K562 (cell line): ENCODE data around the gene MACROD2. TPM values are rescaled to one million over a fixed set of nuclear protein-coding genes. Genes with fewer than 3 reads are reported as not detected.

ENCODE experiments used
- ATAC-seq: fragments of 200-7000 bp; cut with Tn5 transposase; 3 replicates; pipeline ENCODE4 v1.9.1; 2020; ENCODE audit warnings: moderate library complexity
- BruUV-seq: library from RNA; stranded (reverse); fragments of 400-500 nt; replicated peaks from 2 replicates; lab custom pipeline; 2021; lab: Mats Ljungman, UMichigan
- CTCF ChIA-PET: fragments of 300-600 bp; formaldehyde crosslinking; extraction: SDS; loops from one replicate; lab custom pipeline; 2021; ENCODE audit warnings: low intra/inter-chr PET ratio; lab: Yijun Ruan, JAX
- POLR2A ChIA-PET: fragments of 300-600, 350-650 bp; sonication (Branson Sonifier 250); formaldehyde crosslinking; extraction: SDS; loops from one replicate; lab custom pipeline; 2021; ENCODE audit warnings: antibody characterized with exemption, inconsistent platforms; lab: Yijun Ruan, JAX
- DNase-seq, 4 experiments: peaks; one replicate each; pipeline versions ENCODE4 v3.0.0 to v3.0.0-alpha.2; 2011 to 2018; ENCODE audit warnings: low spot score in 3 of 4, mixed read lengths in 3 of 4; ENCODE audit errors: extremely low read depth in 1 of 4
- FAIRE-seq: peaks from 2 replicates; lab custom pipeline; 2011; peaks lifted over from hg19 to GRCh38; lab: Jason Lieb, UNC
- H2AFZ ChIP-seq: 2 replicates; pipeline ENCODE4 v1.6.0; 2011; ENCODE audit warnings: low read depth, low read length, control low read depth, inconsistent platforms
- H3K27ac ChIP-seq: fragments of 200-600 bp; 3 replicates; pipeline ENCODE4 v1.8.0; 2011; ENCODE audit warnings: low read depth, mild to moderate bottlenecking, control low read depth, inconsistent platforms, low read length, moderate library complexity, mixed read lengths; ENCODE audit errors: extremely low read depth
- H3K27me3 ChIP-seq, 2 experiments: fragments of 300-600 bp in 1 of 2; 2 replicates in 1 of 2; 3 replicates in 1 of 2; pipeline versions ENCODE4 v1.6.0 to v1.8.0; 2011; ENCODE audit warnings: inconsistent platforms in 2 of 2, low read length in 2 of 2, mild to moderate bottlenecking in 1 of 2, mixed read lengths in 1 of 2, moderate library complexity in 1 of 2; ENCODE audit not compliant: control insufficient read depth in 2 of 2, insufficient read depth in 2 of 2
- H3K36me3 ChIP-seq: fragments of 300-600 bp; 3 replicates; pipeline ENCODE4 v1.8.0; 2011; ENCODE audit warnings: mild to moderate bottlenecking, low read length, inconsistent platforms; ENCODE audit not compliant: control insufficient read depth, insufficient read depth
- H3K4me1 ChIP-seq, 2 experiments: fragments of 200-600 bp in 1 of 2; replicated peaks in 1 of 2; 2 replicates in 1 of 2; 3 replicates in 1 of 2; pipeline versions ENCODE4 v1.5.1 to v1.8.0; 2011; ENCODE audit warnings: inconsistent platforms in 2 of 2, low read length in 2 of 2, mild to moderate bottlenecking in 1 of 2, mixed read lengths in 1 of 2, moderate library complexity in 1 of 2; ENCODE audit not compliant: control insufficient read depth in 2 of 2, insufficient read depth in 2 of 2
- H3K4me2 ChIP-seq: 2 replicates; pipeline ENCODE4 v1.6.1; 2011; ENCODE audit warnings: low read length, control low read depth, inconsistent platforms, mixed read lengths; ENCODE audit not compliant: insufficient read depth
- H3K4me3 ChIP-seq: fragments of 200-600 bp; sonication (generic), shearing (Covaris generic); 2 replicates; pipeline ENCODE4 v1.5.1; 2016; ENCODE audit warnings: control low read depth, inconsistent platforms
- H3K79me2 ChIP-seq: fragments of 200-600 bp; 3 replicates; pipeline ENCODE4 v1.8.0; 2011; ENCODE audit warnings: low read length, inconsistent platforms; ENCODE audit not compliant: control insufficient read depth, insufficient read depth
- H3K9ac ChIP-seq, 2 experiments: 2 replicates each; pipeline versions ENCODE4 v1.6.0 to v1.6.1; 2011; ENCODE audit warnings: low read depth in 2 of 2, low read length in 2 of 2, control low read depth in 1 of 2, inconsistent platforms in 1 of 2, mild to moderate bottlenecking in 1 of 2, mixed read lengths in 1 of 2; ENCODE audit not compliant: insufficient read depth in 1 of 2
- H3K9me1 ChIP-seq: one replicate; pipeline ENCODE4 v1.6.0; 2011; ENCODE audit warnings: inconsistent platforms, mild to moderate bottlenecking, low read length, moderate library complexity; ENCODE audit not compliant: control insufficient read depth, insufficient read depth
- H3K9me3 ChIP-seq: replicated peaks from 2 replicates; pipeline ENCODE4 v1.5.1; 2011; ENCODE audit warnings: low read depth, low read length, inconsistent platforms; ENCODE audit not compliant: control insufficient read depth, insufficient read depth
- H4K20me1 ChIP-seq: replicated peaks from 2 replicates; pipeline ENCODE4 v1.6.1; 2011; ENCODE audit warnings: low read length, inconsistent platforms, mixed read lengths; ENCODE audit not compliant: control insufficient read depth, insufficient read depth
- CBX5 ChIP-seq: IDR thresholded peaks from 2 replicates; pipeline ENCODE4 v1.6.1; 2014; ENCODE audit warnings: low read depth, borderline replicate concordance
- CREB3 ChIP-seq: fragments of 450-650 bp; conservative IDR thresholded peaks from 2 replicates; pipeline ENCODE4 v1.6.1; 2016; ENCODE audit warnings: missing genetic modification characterization, low read depth, mild to moderate bottlenecking, missing compliant biosample characterization, moderate library complexity
- KAT7 ChIP-seq: sonication (generic); formaldehyde crosslinking; IDR thresholded peaks from 2 replicates; pipeline ENCODE4 v1.8.0; 2022; ENCODE audit warnings: missing genetic modification reagents, mild to moderate bottlenecking, borderline replicate concordance
- NEUROD1 ChIP-seq: fragments of 150-350 bp; IDR thresholded peaks from 2 replicates; pipeline ENCODE4 v1.6.1; 2014; ENCODE audit warnings: borderline replicate concordance, low read length, low read depth; ENCODE audit not compliant: partially characterized antibody
- SIN3A ChIP-seq, 2 experiments: fragments of 150-350 bp in 1 of 2; IDR thresholded peaks; 2 replicates each; pipeline ENCODE4 v1.6.1; 2011 to 2016; ENCODE audit warnings: borderline replicate concordance in 2 of 2, low read depth in 2 of 2, low read length in 2 of 2, mild to moderate bottlenecking in 2 of 2, moderate library complexity in 2 of 2; ENCODE audit not compliant: control insufficient read depth in 1 of 2
- SPI1 ChIP-seq: IDR thresholded peaks from 2 replicates; pipeline ENCODE4 v1.6.1; 2011; ENCODE audit warnings: low read depth, low read length, control low read depth, borderline replicate concordance
- SREBF2 ChIP-seq: sonication (generic); formaldehyde crosslinking; IDR thresholded peaks from 2 replicates; pipeline ENCODE4 v1.4.0; 2020; ENCODE audit warnings: mild to moderate bottlenecking, missing genetic modification reagents
- TCF7L2 ChIP-seq: fragments of 150-350 bp; IDR thresholded peaks from 2 replicates; pipeline ENCODE4 v1.6.1; 2016; ENCODE audit warnings: low read depth, mild to moderate bottlenecking, low read length, moderate library complexity
- ZNF239 ChIP-seq: fragments of 250-450 bp; sonication (Bioruptor Pico); IDR thresholded peaks from 2 replicates; pipeline ENCODE4 v1.4.0; 2020; ENCODE audit warnings: mild to moderate bottlenecking
- ZNF778 ChIP-seq: fragments of 450-650 bp; formaldehyde crosslinking; IDR thresholded peaks from 2 replicates; pipeline ENCODE4 v1.4.0; 2020; ENCODE audit warnings: mild to moderate bottlenecking, moderate library complexity
- WGBS: fragments of 100-300 bp; shearing (Covaris generic); methylation state at CpG from one replicate; pipeline ENCODE4 v1.1.6; 2016; ENCODE audit warnings: low coverage, mixed read lengths; ENCODE audit not compliant: insufficient coverage; ENCODE audit errors: missing lambda C conversion rate; 5-methylcytosine and 5-hydroxymethylcytosine counted together
- in situ Hi-C: fragments of 300-500 bp; cut with MboI; formaldehyde crosslinking; loops from 4 replicates; pipeline ENCODE4 v1.15.0; 2018; ENCODE audit warnings: inconsistent platforms, mixed read lengths
- intact Hi-C: fragments of 100-400 bp; cut with micrococcal nuclease; formaldehyde crosslinking; loops from 2 replicates; pipeline ENCODE4 v1.14.2; 2022
- polyA plus RNA-seq, 8 experiments: library from polyadenylated mRNA; depleted of rRNA in 4 of 8; stranded (reverse) in 5 of 8; unstranded in 3 of 8; fragments of >200 nt; fragmentation: Nextera tagmentation in 2 of 8; fragmentation: Illumina TruSeq in 1 of 8; extraction: Ambion mirVana in 2 of 8; extraction: Trizol in 1 of 8; gene quantifications; 2 replicates each; pipeline versions ENCODE4 v1.2.1 to v1.2.3, GENCODE V29; 2011 to 2014; ENCODE audit warnings: inconsistent platforms in 1 of 8, missing spikeins in 1 of 8
- total RNA-seq, 7 experiments: library from RNA; depleted of rRNA in 6 of 7; stranded (reverse); fragments of >200 nt in 6 of 7; fragmentation: Illumina TruSeq in 2 of 7; extraction: Trizol in 2 of 7; gene quantifications; 2 replicates each; pipeline versions ENCODE4 v1.2.1 to v1.2.3, GENCODE V29; 2011 to 2021; ENCODE audit warnings: low replicate concordance in 1 of 7
- TF ChIP-seq, protein P1 (sequence below): fragments of 250-450 bp; sonication (Bioruptor Pico); IDR thresholded peaks from 2 replicates; pipeline ENCODE4 v1.8.0; 2021; ENCODE audit warnings: borderline replicate concordance, mild to moderate bottlenecking, moderate library complexity; ENCODE audit not compliant: poor library complexity, severe bottlenecking
- TF ChIP-seq, protein P2 (sequence below): sonication (generic); formaldehyde crosslinking; IDR thresholded peaks from 2 replicates; pipeline ENCODE4 v1.8.1; 2023; ENCODE audit warnings: mild to moderate bottlenecking, missing genetic modification reagents

Gene MACROD2
- total and polyA plus RNA-seq, 9 of the 15 experiments (the other 6 are each of a cell fraction or from before 2014, with no cell fraction given), result not detected

GRCh38 chr20:14299831-14300230 lies 304.5 kb downstream of the MACROD2 start:
- Histone ChIP-seq H3K9ac (no peak overlapping the region), H3K79me2 (no peaks in the 10 kb centered on the region), H3K9me3 (no peaks in the 10 kb centered on the region)
- CTCF ChIA-PET, result no interaction called here
- TF ChIP-seq, protein P1, sequence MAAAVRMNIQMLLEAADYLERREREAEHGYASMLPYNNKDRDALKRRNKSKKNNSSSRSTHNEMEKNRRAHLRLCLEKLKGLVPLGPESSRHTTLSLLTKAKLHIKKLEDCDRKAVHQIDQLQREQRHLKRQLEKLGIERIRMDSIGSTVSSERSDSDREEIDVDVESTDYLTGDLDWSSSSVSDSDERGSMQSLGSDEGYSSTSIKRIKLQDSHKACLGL (CRISPR knock-in tag), result no peak
- TF ChIP-seq NEUROD1, result no peak
- TF ChIP-seq SIN3A (IDR thresholded peaks at IDR 0.05; ENCODE audit: borderline replicate concordance in 2 of 2, control insufficient read depth in 1 of 2, low read depth in 2 of 2, low read length in 2 of 2), result no peak
- no peak for TF ChIP-seq CBX5
- TF ChIP-seq TCF7L2, result no peak
- no peak for TF ChIP-seq CREB3 (tag)
- TF ChIP-seq ZNF778 (CRISPR knock-in tag), result no peak
- no peak for TF ChIP-seq ZNF239
- TF ChIP-seq SREBF2 (CRISPR knock-in tag), result no peak
- TF ChIP-seq, protein P2, sequence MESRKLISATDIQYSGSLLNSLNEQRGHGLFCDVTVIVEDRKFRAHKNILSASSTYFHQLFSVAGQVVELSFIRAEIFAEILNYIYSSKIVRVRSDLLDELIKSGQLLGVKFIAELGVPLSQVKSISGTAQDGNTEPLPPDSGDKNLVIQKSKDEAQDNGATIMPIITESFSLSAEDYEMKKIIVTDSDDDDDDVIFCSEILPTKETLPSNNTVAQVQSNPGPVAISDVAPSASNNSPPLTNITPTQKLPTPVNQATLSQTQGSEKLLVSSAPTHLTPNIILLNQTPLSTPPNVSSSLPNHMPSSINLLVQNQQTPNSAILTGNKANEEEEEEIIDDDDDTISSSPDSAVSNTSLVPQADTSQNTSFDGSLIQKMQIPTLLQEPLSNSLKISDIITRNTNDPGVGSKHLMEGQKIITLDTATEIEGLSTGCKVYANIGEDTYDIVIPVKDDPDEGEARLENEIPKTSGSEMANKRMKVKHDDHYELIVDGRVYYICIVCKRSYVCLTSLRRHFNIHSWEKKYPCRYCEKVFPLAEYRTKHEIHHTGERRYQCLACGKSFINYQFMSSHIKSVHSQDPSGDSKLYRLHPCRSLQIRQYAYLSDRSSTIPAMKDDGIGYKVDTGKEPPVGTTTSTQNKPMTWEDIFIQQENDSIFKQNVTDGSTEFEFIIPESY (CRISPR knock-in tag), result no peak
- TF ChIP-seq KAT7, result no peak
- TF ChIP-seq SPI1, result no peak
- TF ChIP-seq, all 486 proteins: peak for 0
- Histone ChIP-seq H3K27ac (no peak overlapping the region), H4K20me1 (no peaks in the 10 kb centered on the region), H3K9me1 (no peaks in the 10 kb centered on the region), H3K4me2 (no peak overlapping the region), H3K4me3 (no peak overlapping the region), H2AFZ (no peak overlapping the region), H3K36me3 (no peaks in the 10 kb centered on the region), H3K4me1 (no peaks in the 10 kb centered on the region), H3K27me3 (no peaks in the 10 kb centered on the region)
- no TSS peak for BruUV-seq
- POLR2A ChIA-PET, result no interaction called here
- FAIRE-seq (no peak), DNase-seq (no peak), ATAC-seq (no peak)
- in situ Hi-C loops, result no loop called here
- intact Hi-C loops, result no loop called here
- WGBS, result 0% methylated on average over 4 of the region's 4 CpGs
